Fibroblast of lung (primary cell): ENCODE results near the gene PSMD2.

Experiments
- CTCF ChIP-seq, 2 donors: IDR thresholded peaks in 1 of 2; conservative IDR thresholded peaks in 1 of 2; 1 replicate in 1 of 2; 2 replicates in 1 of 2; pipeline ENCODE4 v1.5.1; 2011 to 2012; ENCODE audit warnings: low read length in 2 of 2, control low read depth in 1 of 2, inconsistent platforms in 1 of 2, low read depth in 1 of 2, mild to moderate bottlenecking in 1 of 2
- EZH2 ChIP-seq: IDR thresholded peaks from 2 replicates; pipeline ENCODE4 v1.5.1; 2012; ENCODE audit warnings: low read length, control low read depth, mild to moderate bottlenecking; ENCODE audit errors: missing control alignments

GRCh38 chr3:184255291-184256039 is 43.6 kb upstream of the PSMD2 start:
- no peak for TF ChIP-seq CTCF (conservative IDR thresholded peaks at IDR 0.05 in 1 of 2, IDR thresholded peaks at IDR 0.05 in 1 of 2; ENCODE audit: low read depth in 1 of 2, low read length in 2 of 2)
- no peak for TF ChIP-seq EZH2
